ENCODE data around the gene MYOT. TPM values are rescaled to one million over a fixed set of nuclear protein-coding genes. Genes with fewer than 3 reads are reported as not detected.
"Not testable (repeated sequence)": the region's sequence is repeated elsewhere in the genome, so short reads cannot be mapped to it uniquely, and the experiment has no call there.

Gene MYOT
- total RNA-seq, 2 donors from 2014 or later: 16.3 to 16.4 TPM

- H3K4me1 ChIP-seq (ENCODE audit: control insufficient read depth in 1 of 2, low read depth in 2 of 2): no peaks in the 10 kb centered on the region
- H3K27ac ChIP-seq: no peak overlapping the region
- no peak for DNase-seq (ENCODE audit: low spot score)
- no peaks in the 10 kb centered on the region for H3K36me3 ChIP-seq
- ATAC-seq (ENCODE audit: insufficient number of reproducible peaks, low FRiP score, low read depth): no peak
- H3K4me3 ChIP-seq: no peak overlapping the region
- no peak for TF ChIP-seq CTCF (IDR thresholded peaks at IDR 0.05)
- H3K27me3 ChIP-seq (replicated peaks; ENCODE audit: insufficient read depth): no peaks in the 10 kb centered on the region
- H3K9me3 ChIP-seq: no peaks in the 10 kb centered on the region
Measured at GRCh38 chr5:137847687-137848086, 20.0 kb upstream of the MYOT start.

DNA sequence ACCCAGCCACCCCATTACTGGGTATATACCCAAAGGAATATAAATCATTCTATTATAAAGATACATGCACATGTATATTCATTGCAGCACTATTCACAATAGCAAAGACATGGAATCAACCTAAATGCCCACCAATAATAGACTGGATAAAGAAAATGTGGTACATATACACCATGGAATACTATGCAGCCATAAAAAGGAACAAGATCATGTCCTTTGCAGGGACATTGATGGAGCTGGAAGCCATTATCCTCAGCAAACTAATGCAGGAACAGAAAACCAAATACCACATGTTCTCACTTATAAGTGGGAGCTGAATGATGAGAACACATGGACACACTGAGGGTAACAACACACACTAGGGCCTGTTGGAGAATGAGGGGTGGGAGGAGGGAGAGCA lies 14.5 kb upstream of the MYOT start:
- ATAC-seq (ENCODE audit: insufficient number of reproducible peaks, low FRiP score, low read depth); DNase-seq (ENCODE audit: low spot score); H3K4me3 ChIP-seq; H3K9me3 ChIP-seq; H3K27ac ChIP-seq; H3K36me3 ChIP-seq; H3K27me3 ChIP-seq (replicated peaks; ENCODE audit: insufficient read depth): not testable (repeated sequence)
- peaks cover 4 to 12% of the 10 kb centered on the region in 2 donors for H3K4me1 ChIP-seq (ENCODE audit: control insufficient read depth in 1 of 2, low read depth in 2 of 2)

DNA sequence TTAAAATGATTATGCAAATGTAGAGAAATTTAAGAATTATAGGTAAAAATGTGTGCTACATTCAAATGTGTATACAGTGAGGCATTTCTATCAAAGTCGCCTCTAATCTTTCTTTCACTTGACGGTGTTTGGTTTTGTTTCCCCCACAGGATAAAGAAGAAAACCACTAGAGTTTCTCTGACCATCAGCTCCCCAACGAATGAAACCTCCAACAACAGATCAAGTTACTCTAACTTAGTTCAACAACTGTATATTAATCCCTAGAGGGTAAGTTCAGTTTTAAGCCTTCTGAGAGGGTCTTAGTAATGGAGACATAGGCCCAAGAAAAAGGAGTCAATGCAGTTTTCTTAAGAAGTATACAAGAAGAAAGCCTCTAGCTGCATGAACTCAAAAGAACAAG lies 11.5 kb upstream of the MYOT start:
- DNase-seq (ENCODE audit: low spot score) (no peak), ATAC-seq (ENCODE audit: insufficient number of reproducible peaks, low FRiP score, low read depth) (no peak)
- H3K4me3 ChIP-seq: no peak overlapping the region
- no peaks in the 10 kb centered on the region for H3K9me3 ChIP-seq
- no peaks in the 10 kb centered on the region for H3K36me3 ChIP-seq
- peaks cover 10 to 19% of the 10 kb centered on the region in 2 donors for H3K4me1 ChIP-seq (ENCODE audit: control insufficient read depth in 1 of 2, low read depth in 2 of 2)
- H3K27me3 ChIP-seq (replicated peaks; ENCODE audit: insufficient read depth): no peaks in the 10 kb centered on the region
- TF ChIP-seq CTCF (IDR thresholded peaks at IDR 0.05): no peak
- H3K27ac ChIP-seq: no peak overlapping the region

DNA sequence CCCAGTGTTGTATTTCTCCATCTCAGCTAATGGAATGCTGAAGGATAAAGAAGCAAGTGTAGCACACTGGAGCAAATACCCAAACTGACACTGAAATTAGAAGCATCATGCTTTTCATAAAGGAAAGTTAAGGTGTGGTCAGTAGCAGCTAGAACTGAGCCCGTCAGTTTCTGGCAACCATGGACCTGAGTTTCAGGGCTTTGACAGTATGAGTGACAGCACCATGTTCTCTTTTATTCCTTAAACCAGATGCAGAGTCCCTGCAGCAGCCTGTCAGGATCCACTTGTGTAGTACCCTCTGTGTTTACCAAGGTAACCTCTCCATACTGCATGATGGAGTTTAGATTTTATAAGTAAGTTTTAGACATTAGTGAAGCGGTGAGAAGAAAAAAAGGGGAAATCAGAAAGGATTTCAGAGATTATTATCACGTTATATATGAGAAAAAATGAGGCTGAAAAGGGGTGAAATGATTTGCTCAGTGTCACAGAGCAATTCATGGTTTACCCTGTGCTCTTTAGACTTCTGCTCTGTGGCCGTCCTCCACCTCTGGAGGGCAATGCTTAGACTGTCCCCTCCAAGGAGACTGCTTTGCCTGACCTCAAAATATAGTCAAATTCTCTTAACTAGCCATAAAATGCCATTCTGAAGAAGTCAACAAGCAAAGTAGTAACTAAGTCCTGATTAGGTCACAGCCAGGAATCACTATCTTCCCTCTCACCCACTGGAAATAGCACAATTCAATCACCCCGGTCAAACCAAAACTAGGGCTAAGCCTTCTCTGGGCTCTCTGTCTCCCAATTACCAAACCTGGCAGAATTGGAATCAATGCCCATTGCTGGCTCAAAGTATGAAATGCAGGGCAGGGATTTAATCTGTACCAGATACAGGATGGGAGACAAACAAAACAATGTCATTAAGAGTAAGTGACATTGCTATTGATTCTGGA lies 10.5 kb upstream of the MYOT start:
- H3K9me3 ChIP-seq: no peaks in the 10 kb centered on the region
- H3K4me1 ChIP-seq (ENCODE audit: control insufficient read depth in 1 of 2, low read depth in 2 of 2): peaks cover 10 to 19% of the 10 kb centered on the region in 2 donors
- ATAC-seq (ENCODE audit: insufficient number of reproducible peaks, low FRiP score, low read depth) (no peak), DNase-seq (ENCODE audit: low spot score) (no peak)
- no peak for TF ChIP-seq CTCF (IDR thresholded peaks at IDR 0.05)
- no peaks in the 10 kb centered on the region for H3K36me3 ChIP-seq
- H3K27me3 ChIP-seq (replicated peaks; ENCODE audit: insufficient read depth): no peaks in the 10 kb centered on the region
- peak overlapping the region in 1 of 2 donors; percentile 29 for H3K27ac ChIP-seq
- H3K4me3 ChIP-seq: peak overlapping the region; percentile 59

GRCh38 chr5:137858223-137858916 lies 9.3 kb upstream of the MYOT start:
- Histone ChIP-seq H3K9me3 (no peaks in the 10 kb centered on the region), H3K27ac (peak overlapping the region; percentile 29 to 31), H3K36me3 (no peaks in the 10 kb centered on the region), H3K4me1 (ENCODE audit: control insufficient read depth in 1 of 2, low read depth in 2 of 2) (peaks cover 10 to 19% of the 10 kb centered on the region in 2 donors), H3K4me3 (peak overlapping the region; percentile 59), H3K27me3 (replicated peaks; ENCODE audit: insufficient read depth) (no peaks in the 10 kb centered on the region)
- ATAC-seq (ENCODE audit: insufficient number of reproducible peaks, low FRiP score, low read depth) (no peak), DNase-seq (ENCODE audit: low spot score) (no peak)
- no peak for TF ChIP-seq CTCF (IDR thresholded peaks at IDR 0.05)
